ENCODE results near the gene LILRA6.
"Not testable (repeated sequence)": the region's sequence is repeated elsewhere in the genome, so short reads cannot be mapped to it uniquely, and the experiment has no call there.

The LILRA6 gene

GRCh38 chr19:54207983-54208783 lies 34.4 kb downstream of the LILRA6 start:
- no peak for DNase-seq (ENCODE audit: low read depth in 2 of 2, low spot score in 1 of 2)

GRCh38 chr19:54207676-54207982 lies 35.0 kb downstream of the LILRA6 start:
- DNase-seq (ENCODE audit: low read depth in 2 of 2, low spot score in 1 of 2), result no peak

GRCh38 chr19:54207193-54207592 lies 35.4 kb downstream of the LILRA6 start:
- DNase-seq (ENCODE audit: low read depth in 2 of 2, low spot score in 1 of 2), result not testable (repeated sequence)

- no peak for DNase-seq (ENCODE audit: low read depth in 2 of 2, low spot score in 1 of 2)
Observed at GRCh38 chr19:54206831-54207177, 35.8 kb downstream of the LILRA6 start.

- no peak for DNase-seq (ENCODE audit: low read depth in 2 of 2, low spot score in 1 of 2)
Observed at GRCh38 chr19:54206030-54206830, 36.4 kb downstream of the LILRA6 start.

- no peak for DNase-seq (ENCODE audit: low read depth in 2 of 2, low spot score in 1 of 2)
Observed at GRCh38 chr19:54204767-54205468, 37.7 kb downstream of the LILRA6 start.

- no peak for DNase-seq (ENCODE audit: low read depth in 2 of 2, low spot score in 1 of 2)
Observed at GRCh38 chr19:54203151-54203611, 39.4 kb downstream of the LILRA6 start.

GRCh38 chr19:54201980-54202379 lies 40.6 kb downstream of the LILRA6 start:
- DNase-seq (ENCODE audit: low read depth in 2 of 2, low spot score in 1 of 2), result no peak

- no peak for DNase-seq (ENCODE audit: low read depth in 2 of 2, low spot score in 1 of 2)
Observed at GRCh38 chr19:54201172-54201701, 41.4 kb downstream of the LILRA6 start.

- DNase-seq (ENCODE audit: low read depth in 2 of 2, low spot score in 1 of 2), result no peak
Observed at GRCh38 chr19:54199401-54199800, 43.2 kb downstream of the LILRA6 start.

- no peak for DNase-seq (ENCODE audit: low read depth in 2 of 2, low spot score in 1 of 2)
Observed at GRCh38 chr19:54197121-54197520, 45.5 kb downstream of the LILRA6 start.

- no peak for DNase-seq (ENCODE audit: low read depth in 2 of 2, low spot score in 1 of 2)
Observed at GRCh38 chr19:54196536-54196935, 46.1 kb downstream of the LILRA6 start.

- DNase-seq (ENCODE audit: low read depth in 2 of 2, low spot score in 1 of 2), result not testable (repeated sequence)
Observed at GRCh38 chr19:54194463-54194862, 48.1 kb downstream of the LILRA6 start.

- DNase-seq (ENCODE audit: low read depth in 2 of 2, low spot score in 1 of 2), result no peak
Observed at GRCh38 chr19:54193011-54193410, 49.6 kb downstream of the LILRA6 start.

- DNase-seq (ENCODE audit: low read depth in 2 of 2, low spot score in 1 of 2), result no peak
Observed at GRCh38 chr19:54191811-54192453, 50.7 kb downstream of the LILRA6 start.

- DNase-seq (ENCODE audit: low read depth in 2 of 2, low spot score in 1 of 2), result peak in 1 of 2 donors; percentile 78
Observed at GRCh38 chr19:54191011-54191810, 51.4 kb downstream of the LILRA6 start, which contains the start of gene TSEN34. TSEN34 (plus strand) TSS chr19:54191308; CDS start chr19:54191365, 57 bp downstream.

GRCh38 chr19:54190503-54191010 lies 52.0 kb downstream of the LILRA6 start:
- peak; percentile 99 to 100 for DNase-seq (ENCODE audit: low read depth in 2 of 2, low spot score in 1 of 2)

- peak; percentile 100 for DNase-seq (ENCODE audit: low read depth in 2 of 2, low spot score in 1 of 2)
Observed at GRCh38 chr19:54189735-54190502, 52.7 kb downstream of the LILRA6 start.

GRCh38 chr19:54189145-54189734 lies 53.4 kb downstream of the LILRA6 start, which contains the start of gene MBOAT7:
MBOAT7 (minus strand) TSS chr19:54189580; CDS start chr19:54188508, 1,072 bp downstream.
- no peak for DNase-seq (ENCODE audit: low read depth in 2 of 2, low spot score in 1 of 2)
